RWPE1 (cell line): Measurements from ENCODE around the gene OR2T33.
A peak's percentile ranks its signal among the peaks of the same experiment; 100 is the strongest.
"Not testable (repeated sequence)": the region's sequence is repeated elsewhere in the genome, so short reads cannot be mapped to it uniquely, and the experiment has no call there.

ENCODE experiments used
- CTCF ChIA-PET: fragments of 350-600 bp; sonication (Branson Sonifier 250); formaldehyde crosslinking; extraction: SDS; loops from one replicate; lab custom pipeline; 2021; lab: Yijun Ruan, JAX
- POLR2A ChIA-PET: fragments of 400-600 bp; formaldehyde crosslinking; extraction: SDS; loops from one replicate; lab custom pipeline; 2020; ENCODE audit warnings: antibody characterized with exemption; ENCODE audit not compliant: low non-redundant PET; lab: Yijun Ruan, JAX
- DNase-seq: peaks from one replicate; pipeline ENCODE4 v3.0.0; 2012; ENCODE audit warnings: low spot score
- H3K27ac ChIP-seq: fragments of 450-650 bp; 2 replicates; pipeline ENCODE4 v1.5.1; 2017
- CTCF ChIP-seq: fragments of 450-650 bp; conservative IDR thresholded peaks from 2 replicates; pipeline ENCODE4 v1.5.1; 2017; ENCODE audit warnings: low read depth, mild to moderate bottlenecking

The OR2T33 gene

GRCh38 chr1:248288391-248288790 lies 10.6 kb upstream of the OR2T33 start:
- no peak for TF ChIP-seq CTCF
- ChIA-PET POLR2A (no interaction called here), CTCF (interaction anchor here (0.7 kb wide), 1 partner anchor 9 kb away, joined by 6 read pairs; no protein-coding TSS in a partner anchor)
- no peak for DNase-seq
- no peak overlapping the region for H3K27ac ChIP-seq

GRCh38 chr1:248273225-248273624 lies 4.6 kb downstream of the OR2T33 start:
- POLR2A ChIA-PET, DNase-seq, CTCF ChIA-PET, H3K27ac ChIP-seq: not testable (repeated sequence)

GRCh38 chr1:248268178-248268577 lies 9.6 kb downstream of the OR2T33 start:
- TF ChIP-seq CTCF, result no peak
- ChIA-PET CTCF (interaction anchor here (0.6 kb wide), 1 partner anchor 8 kb away, joined by 3 read pairs; no protein-coding TSS in a partner anchor), POLR2A (no interaction called here)
- no peak for DNase-seq
- H3K27ac ChIP-seq, result no peak overlapping the region

- CTCF ChIA-PET, DNase-seq, H3K27ac ChIP-seq, POLR2A ChIA-PET: not testable (repeated sequence)
Observed at GRCh38 chr1:248259309-248259708, 18.5 kb downstream of the OR2T33 start.

- POLR2A ChIA-PET, result no interaction called here
- CTCF ChIA-PET, result interaction anchor here (0.7 kb wide), 1 partner anchor 133 kb away, joined by 4 read pairs; no protein-coding TSS in a partner anchor
- H3K27ac ChIP-seq, result no peak overlapping the region
- DNase-seq, result peak; percentile 21
- peak; percentile 61 for TF ChIP-seq CTCF
Observed at GRCh38 chr1:248243204-248243603, 34.6 kb downstream of the OR2T33 start.

GRCh38 chr1:248239478-248239877 lies 38.3 kb downstream of the OR2T33 start:
- CTCF ChIA-PET, result no interaction called here
- TF ChIP-seq CTCF, result no peak
- no peak overlapping the region for H3K27ac ChIP-seq
- DNase-seq, result no peak
- POLR2A ChIA-PET, result no interaction called here

- ChIA-PET POLR2A (no interaction called here), CTCF (interaction anchor here (0.7 kb wide), 1 partner anchor 12 kb away, joined by 3 read pairs; no protein-coding TSS in a partner anchor)
- no peak within 1 kb of the TSS for H3K27ac ChIP-seq
- no peak for DNase-seq
- TF ChIP-seq CTCF, result no peak
Observed at GRCh38 chr1:248231117-248231516, 46.7 kb downstream of the OR2T33 start, which contains the start of gene OR2M4. OR2M4 (plus strand) TSS chr1:248231417; CDS start chr1:248238929, 7,512 bp downstream.
